MCF 10A (cell line): ENCODE results near the gene NR5A2. TPM values are rescaled to one million over a fixed set of nuclear protein-coding genes. Genes with fewer than 3 reads are reported as not detected.

ENCODE experiments used
- BruUV-seq: library from RNA; stranded (reverse); fragments of 400-500 nt; replicated peaks from 2 replicates; lab custom pipeline; 2021; lab: Mats Ljungman, UMichigan
- CTCF ChIA-PET: fragments of 300-600 bp; sonication (Branson Sonifier 250); formaldehyde crosslinking; extraction: SDS; loops from one replicate; lab custom pipeline; 2021; ENCODE audit warnings: antibody characterized with exemption, inconsistent platforms; lab: Yijun Ruan, JAX
- POLR2A ChIA-PET: fragments of 300-600, 350-650 bp; sonication (Branson Sonifier 250); formaldehyde crosslinking; extraction: SDS; loops from one replicate; lab custom pipeline; 2020; ENCODE audit warnings: antibody characterized with exemption, inconsistent platforms; lab: Yijun Ruan, JAX
- DNase-seq: peaks from one replicate; pipeline ENCODE4 v3.0.0-alpha.2; 2018; ENCODE audit not compliant: unreplicated experiment
- H3K27ac Mint-ChIP-seq: one replicate; pipeline ENCODE4 v1.8.0; 2022; ENCODE audit warnings: mild to moderate bottlenecking, low read depth, mixed read lengths; ENCODE audit not compliant: unreplicated experiment
- H3K27me3 Mint-ChIP-seq: one replicate; pipeline ENCODE4 v1.8.0; 2022; ENCODE audit warnings: mixed read lengths; ENCODE audit not compliant: insufficient read depth, unreplicated experiment
- H3K36me3 Mint-ChIP-seq: one replicate; pipeline ENCODE4 v1.8.0; 2022; ENCODE audit warnings: mild to moderate bottlenecking, moderate library complexity, mixed read lengths; ENCODE audit not compliant: insufficient read depth, unreplicated experiment
- H3K4me1 Mint-ChIP-seq: one replicate; pipeline ENCODE4 v1.8.0; 2022; ENCODE audit warnings: mixed read lengths; ENCODE audit not compliant: insufficient read depth, unreplicated experiment
- H3K4me3 Mint-ChIP-seq: one replicate; pipeline ENCODE4 v1.8.0; 2022; ENCODE audit warnings: mild to moderate bottlenecking, moderate library complexity, mixed read lengths; ENCODE audit not compliant: unreplicated experiment
- H3K9me3 Mint-ChIP-seq: one replicate; pipeline ENCODE4 v1.8.0; 2022; ENCODE audit warnings: mixed read lengths; ENCODE audit not compliant: unreplicated experiment
- intact Hi-C: fragments of 100-400 bp; cut with micrococcal nuclease; formaldehyde crosslinking; loops from 2 replicates; pipeline ENCODE4 v1.14.1; 2022
- total RNA-seq: library from RNA; stranded (reverse); gene quantifications from 2 replicates; pipeline ENCODE4 v1.2.3, GENCODE V29; 2022
- TF ChIP-seq, protein P1 (sequence below): fragments of 200-600 bp; IDR thresholded peaks from one replicate; pipeline ENCODE4 v1.8.0; 2022; ENCODE audit warnings: antibody characterized with exemption, mild to moderate bottlenecking; ENCODE audit not compliant: unreplicated experiment

NR5A2 gene
- total RNA-seq, 1 experiment from 2014 or later: 0.09 TPM

DNA sequence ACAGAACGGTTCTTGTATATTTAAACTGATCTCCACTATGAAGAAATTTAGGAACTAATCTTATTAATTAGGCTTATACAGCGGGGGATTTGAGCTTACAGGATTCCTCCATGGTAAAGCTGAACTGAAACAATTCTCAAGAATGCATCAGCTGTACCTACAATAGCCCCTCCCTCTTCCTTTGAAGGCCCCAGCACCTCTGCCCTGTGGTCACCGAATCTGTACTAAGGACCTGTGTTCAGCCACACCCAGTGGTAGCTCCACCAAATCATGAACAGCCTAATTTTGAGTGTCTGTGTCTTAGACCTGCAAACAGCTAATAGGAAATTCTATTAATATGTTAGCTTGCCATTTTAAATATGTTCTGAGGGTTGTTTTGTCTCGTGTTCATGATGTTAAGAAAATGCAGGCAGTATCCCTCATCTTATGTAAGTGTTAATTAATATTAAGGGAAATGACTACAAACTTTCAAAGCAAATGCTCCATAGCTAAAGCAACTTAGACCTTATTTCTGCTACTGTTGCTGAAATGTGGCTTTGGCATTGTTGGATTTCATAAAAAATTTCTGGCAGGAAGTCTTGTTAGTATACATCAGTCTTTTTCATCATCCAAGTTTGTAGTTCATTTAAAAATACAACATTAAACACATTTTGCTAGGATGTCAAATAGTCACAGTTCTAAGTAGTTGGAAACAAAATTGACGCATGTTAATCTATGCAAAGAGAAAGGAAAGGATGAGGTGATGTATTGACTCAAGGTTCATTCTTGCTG, 147.2 kb downstream of the NR5A2 start:
- CTCF ChIA-PET: interaction anchor here (0.6 to 1.2 kb wide), 6 partner anchors 12 to 939 kb away, joined by 3 to 7 read pairs (median 3); no protein-coding TSS in a partner anchor
- Mint-ChIP-seq H3K27me3 (no peaks in the 10 kb centered on the region), H3K36me3 (no peaks in the 10 kb centered on the region), H3K4me1 (peaks cover 21% of the 10 kb centered on the region), H3K4me3 (no peak overlapping the region), H3K27ac (no peak overlapping the region), H3K9me3 (no peaks in the 10 kb centered on the region)
- no peak for DNase-seq
- TF ChIP-seq, protein P1, sequence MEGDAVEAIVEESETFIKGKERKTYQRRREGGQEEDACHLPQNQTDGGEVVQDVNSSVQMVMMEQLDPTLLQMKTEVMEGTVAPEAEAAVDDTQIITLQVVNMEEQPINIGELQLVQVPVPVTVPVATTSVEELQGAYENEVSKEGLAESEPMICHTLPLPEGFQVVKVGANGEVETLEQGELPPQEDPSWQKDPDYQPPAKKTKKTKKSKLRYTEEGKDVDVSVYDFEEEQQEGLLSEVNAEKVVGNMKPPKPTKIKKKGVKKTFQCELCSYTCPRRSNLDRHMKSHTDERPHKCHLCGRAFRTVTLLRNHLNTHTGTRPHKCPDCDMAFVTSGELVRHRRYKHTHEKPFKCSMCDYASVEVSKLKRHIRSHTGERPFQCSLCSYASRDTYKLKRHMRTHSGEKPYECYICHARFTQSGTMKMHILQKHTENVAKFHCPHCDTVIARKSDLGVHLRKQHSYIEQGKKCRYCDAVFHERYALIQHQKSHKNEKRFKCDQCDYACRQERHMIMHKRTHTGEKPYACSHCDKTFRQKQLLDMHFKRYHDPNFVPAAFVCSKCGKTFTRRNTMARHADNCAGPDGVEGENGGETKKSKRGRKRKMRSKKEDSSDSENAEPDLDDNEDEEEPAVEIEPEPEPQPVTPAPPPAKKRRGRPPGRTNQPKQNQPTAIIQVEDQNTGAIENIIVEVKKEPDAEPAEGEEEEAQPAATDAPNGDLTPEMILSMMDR: no peak
- BruUV-seq: no TSS peak
- POLR2A ChIA-PET: interaction anchor here (0.7 to 1.6 kb wide), 3 partner anchors 9 to 61 kb away, joined by 3 read pairs; no protein-coding TSS in a partner anchor
- intact Hi-C loops: no loop called here

DNA sequence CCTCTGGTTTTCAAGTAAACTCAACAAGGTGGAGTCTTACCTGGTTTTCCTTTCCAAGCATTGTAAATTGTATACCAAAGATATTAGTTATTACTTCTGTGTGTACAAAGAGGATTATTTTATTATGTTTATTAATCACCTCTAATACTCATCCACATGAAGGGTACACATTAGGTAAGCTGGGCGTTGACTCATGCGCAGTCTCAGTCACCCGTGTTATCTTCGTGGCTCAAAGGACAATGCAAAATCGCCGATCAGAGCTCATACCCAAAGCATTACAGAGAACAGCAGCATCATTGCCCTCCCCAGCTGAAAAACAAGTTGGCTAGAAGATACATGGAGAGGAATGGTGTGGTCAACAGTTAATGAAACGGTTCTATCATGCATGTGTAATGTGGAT, 148.7 kb downstream of the NR5A2 start:
- CTCF ChIA-PET: interaction anchor here (0.6 kb wide), 1 partner anchor 221 kb away, joined by 4 read pairs; no protein-coding TSS in a partner anchor

DNA sequence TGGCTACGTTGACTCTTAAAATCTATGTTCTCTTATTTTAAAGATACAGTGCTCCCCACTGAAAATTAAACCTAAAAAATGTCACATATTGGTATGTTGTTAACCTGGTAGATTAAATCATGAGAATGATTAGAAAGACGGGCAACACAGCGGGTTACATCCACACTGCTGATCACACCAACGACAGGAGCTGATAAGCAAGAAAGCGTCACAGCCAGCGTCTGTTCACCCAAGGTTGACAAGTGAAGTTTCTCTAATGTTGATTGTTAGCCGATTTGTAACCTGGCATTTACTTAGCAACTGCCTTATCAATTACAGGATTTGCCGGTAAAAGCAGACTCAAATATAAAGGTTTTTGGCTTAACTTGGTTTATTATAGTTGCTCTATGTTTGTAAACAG, 149.3 kb downstream of the NR5A2 start:
- Mint-ChIP-seq H3K27ac (no peak overlapping the region), H3K4me1 (peaks cover 36% of the 10 kb centered on the region), H3K36me3 (no peaks in the 10 kb centered on the region), H3K9me3 (no peaks in the 10 kb centered on the region), H3K27me3 (no peaks in the 10 kb centered on the region), H3K4me3 (no peak overlapping the region)
- intact Hi-C loops: no loop called here
- no TSS peak for BruUV-seq
- DNase-seq: no peak
- CTCF ChIA-PET: interaction anchor here (0.6 to 0.9 kb wide), 2 partner anchors 37 to 222 kb away, joined by 3 to 4 read pairs; no protein-coding TSS in a partner anchor
- POLR2A ChIA-PET: interaction anchor here (0.7 to 1.6 kb wide), 2 partner anchors 8 to 15 kb away, joined by 3 to 4 read pairs; no protein-coding TSS in a partner anchor
- TF ChIP-seq, protein P1: no peak

More for the DNA sequence above, 148.7 kb downstream of the NR5A2 start:
- TF ChIP-seq, protein P1: no peak
- Mint-ChIP-seq H3K4me1 (peaks cover 34% of the 10 kb centered on the region), H3K4me3 (no peak overlapping the region), H3K36me3 (no peaks in the 10 kb centered on the region), H3K27me3 (no peaks in the 10 kb centered on the region), H3K9me3 (no peaks in the 10 kb centered on the region), H3K27ac (no peak overlapping the region)
- DNase-seq: no peak
- BruUV-seq: no TSS peak
- intact Hi-C loops: no loop called here
- POLR2A ChIA-PET: no interaction called here

DNA sequence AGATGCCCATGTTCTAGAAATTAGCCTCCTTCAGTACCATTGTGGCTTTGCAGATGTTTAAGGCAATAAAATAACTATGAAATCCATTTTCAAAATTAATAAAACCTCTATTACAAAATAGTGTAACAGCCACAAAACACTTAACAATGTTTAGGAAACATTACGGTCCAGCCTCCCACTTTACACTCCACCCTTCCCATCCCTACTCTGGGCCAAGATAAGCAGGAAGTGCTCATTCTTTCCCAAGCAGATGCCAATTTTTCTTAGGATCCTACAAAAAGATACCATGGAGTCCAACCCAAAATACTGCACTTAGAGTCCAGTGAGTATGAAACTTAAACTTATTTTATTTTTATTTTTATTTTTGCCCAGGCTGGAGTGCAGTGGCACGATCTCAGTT, 150.8 kb downstream of the NR5A2 start:
- TF ChIP-seq, protein P1: no peak
- ChIA-PET CTCF (interaction anchor here (0.6 to 2.3 kb wide), 3 partner anchors 21 to 493 kb away, joined by 3 to 6 read pairs (median 3); no protein-coding TSS in a partner anchor), POLR2A (interaction anchor here (1.6 kb wide), 1 partner anchor 9 kb away, joined by 3 read pairs; no protein-coding TSS in a partner anchor)
- H3K27ac Mint-ChIP-seq: no peak overlapping the region
- H3K27me3 Mint-ChIP-seq: no peaks in the 10 kb centered on the region
- intact Hi-C loops: no loop called here
- no peak overlapping the region for H3K4me3 Mint-ChIP-seq
- DNase-seq: peak; percentile 63
- no peaks in the 10 kb centered on the region for H3K36me3 Mint-ChIP-seq
- H3K9me3 Mint-ChIP-seq: no peaks in the 10 kb centered on the region
- H3K4me1 Mint-ChIP-seq: peaks cover 30% of the 10 kb centered on the region
- no TSS peak for BruUV-seq
